B cell (primary cell): ENCODE measurements around the gene IQCK.

Experiments used
- EZH2 ChIP-seq: IDR thresholded peaks from 2 replicates; pipeline ENCODE4 v1.6.1; 2012; ENCODE audit warnings: borderline replicate concordance, low read depth, mild to moderate bottlenecking, moderate library complexity, low read length; ENCODE audit not compliant: insufficient read depth, poor library complexity, severe bottlenecking
- TF ChIP-seq, protein P1 (sequence below): fragments of 200-600 bp; IDR thresholded peaks from one replicate; pipeline ENCODE4 v1.8.0; 2022; ENCODE audit warnings: antibody characterized with exemption, mild to moderate bottlenecking

DNA sequence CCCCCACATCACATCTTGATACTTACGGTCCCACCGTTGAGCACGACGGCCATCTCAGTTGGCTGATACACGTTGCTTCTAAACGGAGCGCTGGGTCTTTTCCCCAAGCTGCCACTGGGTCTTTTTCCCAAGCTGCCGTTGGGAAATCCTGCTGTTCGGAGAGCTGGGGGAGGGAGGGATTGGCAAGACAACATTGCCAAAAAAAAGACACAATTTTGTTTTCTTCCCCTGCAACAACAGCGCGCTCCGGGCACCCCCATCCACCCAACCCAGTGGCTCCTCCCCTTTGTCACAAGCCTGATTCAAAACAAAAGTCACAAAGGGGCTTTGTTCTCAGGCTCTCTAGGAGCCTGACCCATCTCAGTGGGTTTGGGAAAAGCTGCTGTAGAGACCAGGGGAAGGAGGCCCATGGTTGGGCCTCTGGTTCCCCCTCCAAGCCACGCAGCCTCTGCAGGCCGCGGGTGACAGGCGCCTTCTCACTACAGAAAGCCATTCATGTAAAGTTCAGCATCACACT is 143.8 kb downstream of the IQCK start:
- TF ChIP-seq, protein P1, sequence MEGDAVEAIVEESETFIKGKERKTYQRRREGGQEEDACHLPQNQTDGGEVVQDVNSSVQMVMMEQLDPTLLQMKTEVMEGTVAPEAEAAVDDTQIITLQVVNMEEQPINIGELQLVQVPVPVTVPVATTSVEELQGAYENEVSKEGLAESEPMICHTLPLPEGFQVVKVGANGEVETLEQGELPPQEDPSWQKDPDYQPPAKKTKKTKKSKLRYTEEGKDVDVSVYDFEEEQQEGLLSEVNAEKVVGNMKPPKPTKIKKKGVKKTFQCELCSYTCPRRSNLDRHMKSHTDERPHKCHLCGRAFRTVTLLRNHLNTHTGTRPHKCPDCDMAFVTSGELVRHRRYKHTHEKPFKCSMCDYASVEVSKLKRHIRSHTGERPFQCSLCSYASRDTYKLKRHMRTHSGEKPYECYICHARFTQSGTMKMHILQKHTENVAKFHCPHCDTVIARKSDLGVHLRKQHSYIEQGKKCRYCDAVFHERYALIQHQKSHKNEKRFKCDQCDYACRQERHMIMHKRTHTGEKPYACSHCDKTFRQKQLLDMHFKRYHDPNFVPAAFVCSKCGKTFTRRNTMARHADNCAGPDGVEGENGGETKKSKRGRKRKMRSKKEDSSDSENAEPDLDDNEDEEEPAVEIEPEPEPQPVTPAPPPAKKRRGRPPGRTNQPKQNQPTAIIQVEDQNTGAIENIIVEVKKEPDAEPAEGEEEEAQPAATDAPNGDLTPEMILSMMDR, result no peak
- TF ChIP-seq EZH2, result no peak
